ENCODE results near the gene CTAGE6. TPM values are rescaled to one million over a fixed set of nuclear protein-coding genes. Genes with fewer than 3 reads are reported as not detected.
"Not testable (repeated sequence)": the region's sequence is repeated elsewhere in the genome, so short reads cannot be mapped to it uniquely, and the experiment has no call there.

The CTAGE6 gene
- under 1 TPM in 1 of 6 donors, not detected in 5; 0.32 TPM for polyA plus RNA-seq (ENCODE audit: low read depth in 6 of 6)

- not testable (repeated sequence) for H3K9me3 Mint-ChIP-seq; H3K4me3 Mint-ChIP-seq; H3K36me3 Mint-ChIP-seq; ATAC-seq (ENCODE audit: low read depth in 2 of 2); DNase-seq; H3K27me3 Mint-ChIP-seq; H3K4me1 Mint-ChIP-seq; H3K27ac Mint-ChIP-seq
Observed at GRCh38 chr7:143757596-143757995, at the start of gene CTAGE6. CTAGE6 (minus strand) TSS chr7:143757696; CDS start chr7:143757658, 38 bp downstream.

GRCh38 chr7:143806664-143807071, 49.2 kb upstream of the CTAGE6 start:
- H3K27ac Mint-ChIP-seq; H3K36me3 Mint-ChIP-seq; DNase-seq; H3K4me1 Mint-ChIP-seq; H3K9me3 Mint-ChIP-seq; H3K27me3 Mint-ChIP-seq; H3K4me3 Mint-ChIP-seq; ATAC-seq (ENCODE audit: low read depth in 2 of 2): not testable (repeated sequence)

GRCh38 chr7:143797896-143798290, 40.4 kb upstream of the CTAGE6 start:
- not testable (repeated sequence) for H3K4me3 Mint-ChIP-seq; H3K36me3 Mint-ChIP-seq; H3K27me3 Mint-ChIP-seq; H3K27ac Mint-ChIP-seq; ATAC-seq (ENCODE audit: low read depth in 2 of 2); H3K4me1 Mint-ChIP-seq; H3K9me3 Mint-ChIP-seq; DNase-seq

GRCh38 chr7:143797119-143797895, 39.8 kb upstream of the CTAGE6 start:
- not testable (repeated sequence) for H3K4me3 Mint-ChIP-seq, DNase-seq, H3K4me1 Mint-ChIP-seq

GRCh38 chr7:143795653-143796052, 38.2 kb upstream of the CTAGE6 start:
- DNase-seq; H3K36me3 Mint-ChIP-seq; H3K4me1 Mint-ChIP-seq; H3K9me3 Mint-ChIP-seq; ATAC-seq (ENCODE audit: low read depth in 2 of 2); H3K4me3 Mint-ChIP-seq; H3K27ac Mint-ChIP-seq; H3K27me3 Mint-ChIP-seq: not testable (repeated sequence)

More at GRCh38 chr7:143797119-143797895, 39.8 kb upstream of the CTAGE6 start:
- H3K9me3 Mint-ChIP-seq; ATAC-seq (ENCODE audit: low read depth in 2 of 2); H3K27ac Mint-ChIP-seq; H3K27me3 Mint-ChIP-seq; H3K36me3 Mint-ChIP-seq: not testable (repeated sequence)

GRCh38 chr7:143792633-143793032, 35.1 kb upstream of the CTAGE6 start:
- H3K27me3 Mint-ChIP-seq; DNase-seq; H3K9me3 Mint-ChIP-seq; H3K4me1 Mint-ChIP-seq; H3K36me3 Mint-ChIP-seq; ATAC-seq (ENCODE audit: low read depth in 2 of 2); H3K4me3 Mint-ChIP-seq; H3K27ac Mint-ChIP-seq: not testable (repeated sequence)

GRCh38 chr7:143785415-143786182, 28.1 kb upstream of the CTAGE6 start:
- H3K27me3 Mint-ChIP-seq; H3K4me1 Mint-ChIP-seq; H3K27ac Mint-ChIP-seq; H3K36me3 Mint-ChIP-seq; ATAC-seq (ENCODE audit: low read depth in 2 of 2); H3K4me3 Mint-ChIP-seq; H3K9me3 Mint-ChIP-seq; DNase-seq: not testable (repeated sequence)

- ATAC-seq (ENCODE audit: low read depth in 2 of 2); DNase-seq; H3K36me3 Mint-ChIP-seq; H3K27me3 Mint-ChIP-seq; H3K27ac Mint-ChIP-seq; H3K4me1 Mint-ChIP-seq; H3K4me3 Mint-ChIP-seq; H3K9me3 Mint-ChIP-seq: not testable (repeated sequence)
Observed at GRCh38 chr7:143779591-143779990, 22.1 kb upstream of the CTAGE6 start.

GRCh38 chr7:143772738-143773468, 15.4 kb upstream of the CTAGE6 start:
- H3K4me3 Mint-ChIP-seq; H3K36me3 Mint-ChIP-seq; H3K9me3 Mint-ChIP-seq; H3K27me3 Mint-ChIP-seq; ATAC-seq (ENCODE audit: low read depth in 2 of 2); H3K4me1 Mint-ChIP-seq; DNase-seq; H3K27ac Mint-ChIP-seq: not testable (repeated sequence)

GRCh38 chr7:143767531-143767930, 10.0 kb upstream of the CTAGE6 start:
- not testable (repeated sequence) for H3K4me3 Mint-ChIP-seq; H3K9me3 Mint-ChIP-seq; H3K36me3 Mint-ChIP-seq; H3K27ac Mint-ChIP-seq; ATAC-seq (ENCODE audit: low read depth in 2 of 2); DNase-seq; H3K27me3 Mint-ChIP-seq; H3K4me1 Mint-ChIP-seq

- not testable (repeated sequence) for H3K4me1 Mint-ChIP-seq, H3K36me3 Mint-ChIP-seq
Observed at GRCh38 chr7:143765678-143766077, 8.2 kb upstream of the CTAGE6 start.

GRCh38 chr7:143763065-143763464, 5.6 kb upstream of the CTAGE6 start:
- H3K27me3 Mint-ChIP-seq; H3K27ac Mint-ChIP-seq; H3K4me3 Mint-ChIP-seq; H3K9me3 Mint-ChIP-seq; H3K36me3 Mint-ChIP-seq; ATAC-seq (ENCODE audit: low read depth in 2 of 2); DNase-seq; H3K4me1 Mint-ChIP-seq: not testable (repeated sequence)

More at GRCh38 chr7:143765678-143766077, 8.2 kb upstream of the CTAGE6 start:
- H3K4me3 Mint-ChIP-seq; ATAC-seq (ENCODE audit: low read depth in 2 of 2); H3K27ac Mint-ChIP-seq; H3K9me3 Mint-ChIP-seq; H3K27me3 Mint-ChIP-seq; DNase-seq: not testable (repeated sequence)

GRCh38 chr7:143745340-143745739, 12.2 kb downstream of the CTAGE6 start:
- not testable (repeated sequence) for ATAC-seq (ENCODE audit: low read depth in 2 of 2); H3K36me3 Mint-ChIP-seq; H3K4me1 Mint-ChIP-seq

More at GRCh38 chr7:143745340-143745739, 12.2 kb downstream of the CTAGE6 start:
- H3K9me3 Mint-ChIP-seq, H3K27ac Mint-ChIP-seq, DNase-seq, H3K27me3 Mint-ChIP-seq, H3K4me3 Mint-ChIP-seq: not testable (repeated sequence)
